GM20000 (cell line): ENCODE data around the gene ACTR1B.

Experiments used
- DNase-seq: peaks from one replicate; pipeline ENCODE4 v3.0.0; 2012; ENCODE audit warnings: low spot score
- TF ChIP-seq, protein P1 (sequence below): IDR thresholded peaks from 2 replicates; pipeline ENCODE4 v1.5.1; 2012; ENCODE audit warnings: mild to moderate bottlenecking, control low read depth; ENCODE audit errors: extremely low read depth, missing control alignments

The ACTR1B gene

DNA sequence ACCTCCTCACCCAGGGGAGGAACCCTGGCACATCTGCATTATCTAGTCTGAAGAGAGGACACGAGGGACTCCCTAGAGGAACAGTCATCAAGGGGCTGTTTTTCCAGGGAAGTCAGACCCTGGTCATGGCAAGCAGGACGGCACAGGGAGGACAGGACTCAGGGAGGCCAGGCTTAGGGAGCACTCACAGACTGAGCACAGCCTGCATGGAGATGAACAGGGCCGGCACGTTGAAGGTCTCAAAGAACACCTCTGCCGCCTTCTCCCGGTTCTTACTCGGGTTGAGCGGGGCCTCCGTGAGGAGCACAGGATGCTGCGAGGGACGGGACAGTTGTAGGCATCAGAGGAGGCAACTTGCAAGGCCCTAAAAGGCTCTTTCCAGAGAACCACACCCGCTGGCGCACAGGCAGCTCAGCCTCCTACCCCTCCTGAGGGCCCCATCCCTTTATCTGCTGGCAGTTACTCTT, 5.1 kb downstream of the ACTR1B start:
- TF ChIP-seq, protein P1, sequence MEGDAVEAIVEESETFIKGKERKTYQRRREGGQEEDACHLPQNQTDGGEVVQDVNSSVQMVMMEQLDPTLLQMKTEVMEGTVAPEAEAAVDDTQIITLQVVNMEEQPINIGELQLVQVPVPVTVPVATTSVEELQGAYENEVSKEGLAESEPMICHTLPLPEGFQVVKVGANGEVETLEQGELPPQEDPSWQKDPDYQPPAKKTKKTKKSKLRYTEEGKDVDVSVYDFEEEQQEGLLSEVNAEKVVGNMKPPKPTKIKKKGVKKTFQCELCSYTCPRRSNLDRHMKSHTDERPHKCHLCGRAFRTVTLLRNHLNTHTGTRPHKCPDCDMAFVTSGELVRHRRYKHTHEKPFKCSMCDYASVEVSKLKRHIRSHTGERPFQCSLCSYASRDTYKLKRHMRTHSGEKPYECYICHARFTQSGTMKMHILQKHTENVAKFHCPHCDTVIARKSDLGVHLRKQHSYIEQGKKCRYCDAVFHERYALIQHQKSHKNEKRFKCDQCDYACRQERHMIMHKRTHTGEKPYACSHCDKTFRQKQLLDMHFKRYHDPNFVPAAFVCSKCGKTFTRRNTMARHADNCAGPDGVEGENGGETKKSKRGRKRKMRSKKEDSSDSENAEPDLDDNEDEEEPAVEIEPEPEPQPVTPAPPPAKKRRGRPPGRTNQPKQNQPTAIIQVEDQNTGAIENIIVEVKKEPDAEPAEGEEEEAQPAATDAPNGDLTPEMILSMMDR = no peak
- DNase-seq = no peak

DNA sequence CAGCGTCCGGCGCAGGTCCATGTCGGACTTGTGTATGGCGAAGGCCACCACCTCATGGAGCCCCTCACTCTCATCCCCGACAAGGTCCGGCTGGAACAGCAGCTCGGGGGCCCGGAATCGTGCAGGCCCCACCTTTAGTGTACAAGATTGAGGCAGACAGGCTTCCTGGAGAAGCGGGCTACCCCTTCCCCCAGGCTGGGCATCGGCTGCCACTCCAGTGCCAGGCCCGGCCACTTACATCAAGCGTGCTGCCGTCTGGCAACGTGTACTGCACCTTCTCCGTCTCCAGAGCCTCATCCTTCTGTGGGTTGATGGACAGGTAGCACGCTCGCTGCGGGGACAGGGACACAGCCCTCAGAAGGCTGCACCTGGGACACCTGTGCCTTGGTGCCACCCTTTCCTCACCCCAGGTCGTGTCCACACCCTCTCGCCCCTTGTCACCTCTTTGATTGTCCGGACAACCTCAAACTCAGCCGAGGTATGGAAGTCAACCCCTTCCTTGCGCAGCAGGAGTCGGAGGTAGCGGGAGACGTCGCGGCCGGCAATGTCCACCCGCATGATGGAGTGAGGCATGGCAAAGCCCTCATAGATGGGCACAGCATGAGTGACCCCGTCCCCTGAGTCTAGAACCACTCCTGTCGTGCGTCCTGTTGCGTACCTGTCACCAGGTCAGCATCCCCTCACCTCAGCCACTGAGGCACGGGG, 5.7 kb downstream of the ACTR1B start:
- TF ChIP-seq, protein P1 = no peak
- DNase-seq = no peak

DNA sequence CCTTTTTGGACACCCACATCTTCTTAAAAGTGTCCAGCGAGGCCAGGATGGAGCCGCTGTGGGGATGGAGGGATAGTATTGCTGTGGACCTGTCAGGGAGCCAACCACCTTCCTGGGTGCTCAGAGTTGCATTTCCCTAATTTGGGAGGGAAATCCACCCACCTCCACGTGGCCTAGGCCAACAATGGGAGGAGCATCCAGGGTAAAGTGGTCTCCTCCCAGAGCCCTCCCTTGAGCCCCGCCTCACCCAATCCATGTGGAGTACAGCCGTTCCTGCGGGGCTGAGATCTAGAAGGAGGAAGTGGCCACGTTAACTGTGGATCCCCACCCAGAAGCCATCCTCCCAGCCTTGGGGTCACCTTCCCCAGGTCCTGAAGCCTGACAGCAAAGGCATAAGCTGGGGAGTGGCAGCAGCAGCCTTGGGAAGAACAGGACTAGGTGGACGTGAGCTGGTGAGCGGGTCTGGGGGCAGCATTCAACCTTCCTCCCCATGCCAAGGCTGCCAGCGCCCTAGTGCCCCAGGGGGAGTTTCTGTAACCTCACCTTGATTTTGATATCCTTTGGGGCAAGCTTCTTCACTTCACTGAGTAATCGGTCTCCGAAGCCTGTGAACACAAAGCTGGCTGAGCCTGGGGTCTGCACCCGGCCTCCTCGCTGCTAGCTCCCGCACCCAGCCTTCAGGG, 6.8 kb downstream of the ACTR1B start:
- TF ChIP-seq, protein P1 = no peak
- peak; percentile 3 for DNase-seq

DNA sequence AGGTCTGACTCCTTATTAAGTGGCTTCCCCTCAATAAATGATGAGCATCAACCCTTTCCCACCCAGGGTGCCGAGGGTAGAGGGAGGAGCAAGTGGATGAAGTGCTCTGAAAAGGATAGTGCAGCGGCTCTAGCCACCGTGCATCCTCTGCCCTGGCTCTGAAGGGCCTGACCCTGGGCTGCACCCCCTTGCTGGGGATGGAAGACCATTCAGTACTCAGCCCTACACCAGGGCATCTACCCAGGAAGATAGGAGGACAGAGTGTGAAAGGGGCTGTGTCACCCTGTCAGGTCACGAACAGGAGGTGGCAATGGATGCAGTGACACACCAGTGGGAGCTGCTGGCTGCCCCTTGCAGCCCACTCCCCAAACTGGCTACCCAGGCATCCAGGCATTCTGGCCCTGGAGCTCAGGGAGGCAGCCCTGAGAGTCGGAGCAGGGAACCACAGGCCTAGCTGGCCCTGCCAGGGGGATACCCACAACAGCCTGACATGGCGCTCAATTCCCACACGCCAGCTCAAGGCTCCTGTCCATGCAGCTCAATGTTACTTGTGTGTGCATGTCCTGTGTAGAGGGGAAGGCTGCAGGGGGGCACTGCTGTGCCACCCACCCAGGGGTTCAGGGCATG, 7.6 kb downstream of the ACTR1B start:
- TF ChIP-seq, protein P1 = no peak
- peak; percentile 4 for DNase-seq

DNA sequence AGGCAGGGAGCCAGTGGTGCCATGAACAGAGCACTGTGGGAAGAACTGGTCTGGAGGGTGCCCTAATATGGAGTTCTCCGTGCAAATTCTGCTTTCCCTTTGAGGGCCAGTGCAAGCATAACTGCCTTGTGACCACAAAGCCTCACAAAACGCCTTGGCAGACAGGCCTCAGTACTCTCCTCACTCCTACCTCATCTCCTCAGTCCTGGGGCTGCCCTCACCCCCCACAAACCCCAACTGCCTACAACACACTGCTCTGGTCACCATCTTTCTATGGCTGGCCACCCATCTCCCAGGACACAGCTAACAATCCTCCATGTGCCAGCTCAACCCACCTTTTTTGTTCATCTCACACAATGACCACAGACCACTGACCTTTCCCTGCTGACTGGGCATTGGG, 9.1 kb downstream of the ACTR1B start:
- TF ChIP-seq, protein P1 = no peak
- peak; percentile 3 for DNase-seq

DNA sequence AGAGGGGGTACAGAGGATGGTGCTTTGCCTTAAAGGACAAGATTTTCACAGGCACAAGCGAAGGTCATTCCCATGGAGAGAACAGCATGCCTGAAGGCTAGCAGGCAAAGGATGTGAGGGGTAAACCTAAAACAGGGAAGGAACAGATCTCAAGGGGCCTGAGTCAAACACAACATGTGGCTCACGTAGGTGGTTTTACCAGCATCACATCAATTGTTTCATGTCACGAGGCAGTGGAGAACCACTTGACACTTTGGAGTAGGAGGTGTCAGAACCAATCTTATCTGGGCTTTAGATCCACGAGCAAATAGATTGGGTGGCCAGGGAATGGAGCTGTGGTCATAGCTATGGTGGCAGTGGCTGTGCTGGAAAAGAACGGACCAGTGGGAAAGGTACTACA, 9.5 kb downstream of the ACTR1B start:
- peak; percentile 1 for DNase-seq
- TF ChIP-seq, protein P1 = no peak

DNA sequence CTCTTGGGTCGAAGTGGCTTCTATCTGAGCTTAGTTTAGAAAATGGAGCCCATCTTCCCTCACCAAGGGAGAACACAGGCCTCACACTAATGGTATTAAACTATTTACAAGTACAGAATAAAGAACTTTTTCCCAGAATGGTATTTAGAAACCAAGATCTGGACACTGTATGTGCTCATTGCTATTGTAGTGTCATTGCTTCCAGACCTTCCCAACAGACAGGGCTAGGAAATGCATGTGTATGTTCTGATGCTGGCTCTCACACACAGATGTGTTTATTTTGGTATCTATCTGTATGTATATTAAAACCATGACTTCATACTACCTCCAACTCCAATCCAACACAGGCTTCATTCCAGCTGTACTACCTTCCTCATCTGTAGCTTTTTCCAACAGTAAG, 10.0 kb downstream of the ACTR1B start:
- DNase-seq = no peak
- TF ChIP-seq, protein P1 = no peak
